HG03135 (cell line): ENCODE measurements around the gene CENPS.
"Not testable (repeated sequence)": the region's sequence is repeated elsewhere in the genome, so short reads cannot be mapped to it uniquely, and the experiment has no call there.

Experiments
- ATAC-seq: cut with Tn5 transposase; IDR thresholded peaks from one replicate; pipeline ENCODE4 v1.9.1; 2021; ENCODE audit warnings: mild to moderate bottlenecking, moderate library complexity; ENCODE audit not compliant: unreplicated experiment

Gene CENPS

GRCh38 chr1:10418741-10419140 lies 11.5 kb upstream of the CENPS start:
- ATAC-seq: not testable (repeated sequence)

- ATAC-seq: no peak
Observed at GRCh38 chr1:10419351-10419750, 10.9 kb upstream of the CENPS start.

DNA sequence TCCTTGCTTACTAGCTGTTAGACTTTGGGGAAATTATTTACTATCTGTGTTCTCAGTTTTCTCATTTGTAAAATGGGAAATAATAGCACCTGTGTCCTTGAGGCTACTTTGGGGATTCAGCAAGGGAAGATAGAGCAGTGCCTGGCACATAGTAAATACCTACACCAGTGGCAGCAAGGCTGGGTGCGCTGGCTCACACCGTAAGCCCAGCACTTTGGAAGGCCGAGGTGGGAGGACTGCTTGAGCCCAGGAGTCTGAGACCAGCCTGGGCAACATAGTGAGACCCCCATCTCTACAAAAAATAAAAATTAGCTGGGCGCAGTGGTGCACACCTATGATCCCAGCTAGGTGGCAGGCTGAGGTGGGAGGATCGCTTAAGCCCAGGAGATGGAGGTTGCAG lies 8.6 kb upstream of the CENPS start:
- no peak for ATAC-seq

DNA sequence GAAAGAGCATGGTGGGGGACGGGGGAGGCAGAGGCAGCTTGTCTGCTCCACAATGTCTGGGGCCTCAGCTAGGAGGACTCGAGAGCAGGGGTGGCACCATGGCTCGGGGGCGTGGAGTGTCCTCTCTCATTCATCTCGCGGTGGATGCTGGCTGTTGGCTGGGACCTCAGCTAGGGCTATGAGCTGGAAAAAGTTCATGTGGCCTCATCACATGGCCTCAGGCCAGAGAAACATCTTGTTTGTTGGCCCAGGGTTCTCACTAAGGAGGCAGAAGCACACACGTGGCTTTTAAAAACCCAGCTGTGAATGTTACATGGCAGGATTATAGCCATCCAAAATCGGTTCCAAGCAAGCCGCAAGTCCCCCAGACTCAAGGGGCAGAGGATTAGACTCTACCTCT lies 6.2 kb upstream of the CENPS start:
- ATAC-seq: no peak

- ATAC-seq: no peak
Observed at GRCh38 chr1:10424651-10425050, 5.6 kb upstream of the CENPS start.

DNA sequence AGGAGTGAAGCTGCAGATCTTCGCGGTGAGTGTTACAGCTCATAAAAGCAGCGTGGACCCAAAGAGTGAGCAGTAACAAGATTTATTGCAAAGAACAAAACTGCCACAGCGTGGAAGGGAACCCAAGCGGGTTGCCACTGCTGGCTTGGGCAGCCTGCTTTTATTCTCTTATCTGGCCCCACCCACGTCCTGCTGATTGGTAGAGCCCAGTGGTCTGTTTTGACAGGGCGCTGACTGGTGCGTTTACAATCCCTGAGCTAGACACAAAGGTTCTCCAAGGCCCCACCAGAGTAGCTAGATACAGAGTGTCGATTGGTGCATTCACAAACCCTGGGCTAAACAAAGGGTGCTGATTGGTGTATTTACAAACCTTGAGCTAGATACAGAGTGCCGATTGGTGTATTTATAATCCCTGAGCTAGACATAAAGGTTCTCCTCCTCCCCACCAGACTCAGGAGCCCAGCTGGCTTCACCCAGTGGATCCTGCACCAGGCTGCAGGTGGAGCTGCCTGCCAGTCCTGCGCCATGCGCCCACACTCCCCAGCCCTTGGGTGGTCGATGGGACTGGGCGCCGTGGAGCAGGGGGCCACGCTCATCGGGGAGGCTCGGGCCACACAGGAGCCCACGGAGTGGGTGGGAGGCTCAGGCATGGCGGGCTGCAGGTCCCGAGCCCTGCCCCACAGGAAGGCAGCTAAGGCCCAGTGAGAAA lies 4.3 kb upstream of the CENPS start:
- not testable (repeated sequence) for ATAC-seq

DNA sequence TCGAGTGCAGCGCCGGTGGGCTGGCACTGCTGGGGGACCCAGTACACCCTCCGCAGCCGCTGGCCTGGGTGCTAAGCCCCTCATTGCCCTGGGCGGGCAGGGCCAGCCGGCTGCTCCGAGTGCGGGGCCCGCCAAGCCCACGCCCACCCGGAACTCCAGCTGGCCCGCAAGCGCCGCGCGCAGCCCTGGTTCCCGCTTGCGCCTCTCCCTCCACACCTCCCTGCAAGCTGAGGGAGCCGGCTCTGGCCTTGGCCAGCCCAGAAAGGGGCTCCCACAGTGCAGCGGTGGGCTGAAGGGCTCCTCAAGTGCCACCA lies 3.7 kb upstream of the CENPS start:
- ATAC-seq: not testable (repeated sequence)

GRCh38 chr1:10428984-10429383 lies 1.2 kb upstream of the CENPS start:
- ATAC-seq: no peak

DNA sequence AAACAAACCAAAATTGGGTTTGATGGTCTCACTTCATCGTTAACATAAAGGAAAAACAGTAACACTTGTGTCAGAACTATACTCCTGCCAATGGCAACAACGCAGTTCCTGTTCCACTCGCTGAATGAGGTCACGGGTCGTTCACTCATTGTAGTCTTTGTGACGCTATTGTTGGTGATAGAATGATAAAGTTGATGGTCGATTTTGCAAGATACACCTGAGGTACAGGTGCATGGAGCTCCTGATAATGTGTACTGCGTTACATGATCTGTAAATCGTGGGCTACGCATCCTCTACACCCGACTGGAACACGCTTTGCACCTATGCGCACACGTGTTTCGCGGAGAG lies 391 bp upstream of the CENPS start:
- ATAC-seq: peak; percentile 14

- ATAC-seq: no peak
Observed at GRCh38 chr1:10431070-10431730, 967 bp downstream of the CENPS start.

DNA sequence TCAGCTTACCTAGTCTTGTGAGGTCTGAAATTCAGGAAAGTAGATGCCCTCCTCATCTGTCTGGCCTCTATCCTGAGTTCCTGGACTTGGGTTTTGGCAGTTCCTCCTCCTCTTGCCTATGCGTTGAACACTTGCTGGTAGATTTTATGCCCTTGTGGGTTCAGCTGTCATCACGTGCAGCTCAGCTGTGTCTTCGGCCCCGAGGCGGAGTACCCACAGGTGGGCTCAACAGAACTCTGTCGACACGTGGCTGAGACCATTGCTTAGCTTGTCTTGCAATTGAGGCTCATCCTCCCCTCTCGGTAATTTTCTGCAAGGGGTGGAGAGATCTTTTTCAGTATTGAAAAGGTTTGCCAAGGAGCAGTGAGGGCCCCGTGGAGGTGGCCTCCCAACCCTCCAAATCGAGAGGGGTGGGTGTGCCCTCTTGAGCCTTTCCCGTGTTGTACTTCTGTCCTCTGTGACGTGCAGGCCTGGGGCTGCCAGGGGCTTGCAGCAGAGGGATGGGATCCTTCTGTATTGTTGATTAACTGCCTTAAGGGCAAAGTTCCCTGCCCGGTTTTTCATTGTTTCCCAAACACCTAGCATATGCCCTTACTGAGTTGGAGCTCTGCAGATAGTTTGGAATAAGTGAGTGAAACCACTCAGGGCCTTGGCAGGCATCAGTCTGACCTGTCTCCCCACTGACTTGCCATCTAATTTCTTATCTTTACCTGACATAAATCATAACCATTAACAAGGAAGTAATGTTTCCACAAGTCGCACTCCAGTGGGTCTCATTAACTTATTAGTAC lies 2.9 kb downstream of the CENPS start:
- ATAC-seq: no peak

- no peak for ATAC-seq
Observed at GRCh38 chr1:10433790-10434189, 3.6 kb downstream of the CENPS start.

DNA sequence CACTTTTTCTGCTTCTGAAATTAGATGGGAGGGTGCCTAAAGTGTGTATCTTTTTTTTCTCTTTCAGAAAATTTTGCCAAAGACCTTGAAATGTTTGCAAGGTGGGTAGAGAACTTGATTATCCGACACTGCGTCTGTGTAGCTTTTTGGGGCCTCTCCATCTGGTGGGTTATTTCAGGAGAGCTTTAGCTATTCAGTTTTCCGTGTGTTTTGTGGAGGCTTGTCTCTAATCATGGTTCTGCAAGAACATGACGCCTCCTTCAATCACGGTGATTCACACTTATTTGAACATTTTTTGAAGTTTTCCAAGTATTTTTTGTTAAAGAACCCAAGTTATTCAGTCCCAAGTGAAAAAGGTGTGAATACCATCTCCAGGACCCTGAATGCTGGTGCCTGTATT lies 4.4 kb downstream of the CENPS start:
- no peak for ATAC-seq

DNA sequence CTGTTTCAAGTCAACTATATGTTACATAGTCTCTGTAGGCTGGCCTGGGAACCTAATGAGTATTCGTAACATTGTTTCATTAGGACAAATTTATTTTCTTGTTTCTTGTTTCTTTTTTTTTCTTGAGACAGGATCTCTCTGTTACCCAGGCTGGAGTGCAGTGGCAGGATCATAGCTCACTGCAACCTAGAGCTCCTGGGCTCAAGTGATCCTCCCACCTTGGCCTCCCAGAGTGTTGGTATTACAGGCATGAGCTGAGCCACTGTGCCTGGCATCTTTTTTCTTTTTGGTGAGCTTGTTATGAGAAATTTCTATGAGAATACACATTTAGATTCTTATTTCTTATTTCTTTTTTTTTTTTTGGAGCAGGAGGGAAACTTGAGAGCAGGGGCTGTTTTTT lies 6.8 kb downstream of the CENPS start:
- no peak for ATAC-seq

DNA sequence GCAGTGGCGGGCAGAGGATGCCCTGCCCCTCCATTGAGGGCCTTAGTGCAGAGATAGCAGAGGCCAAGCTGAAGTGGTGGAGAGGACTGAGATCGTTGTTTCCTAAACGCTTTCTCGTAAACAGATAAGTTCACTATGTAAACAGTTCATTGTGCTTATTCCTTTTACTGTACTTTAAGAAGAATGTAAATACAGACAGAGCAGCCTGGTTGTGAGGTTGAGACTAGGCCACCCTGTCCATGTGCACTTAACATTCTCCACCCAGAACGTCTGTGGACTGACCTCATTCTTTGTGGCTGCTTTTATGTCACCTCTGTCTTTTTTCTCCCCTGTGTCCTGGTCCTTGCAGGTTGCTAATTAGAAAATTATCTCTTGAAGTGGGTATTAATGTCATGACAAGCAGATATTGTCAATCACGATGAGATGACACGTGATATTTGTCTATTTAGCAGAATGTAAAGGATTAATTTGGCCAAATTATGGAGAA lies 8.5 kb downstream of the CENPS start:
- no peak for ATAC-seq

DNA sequence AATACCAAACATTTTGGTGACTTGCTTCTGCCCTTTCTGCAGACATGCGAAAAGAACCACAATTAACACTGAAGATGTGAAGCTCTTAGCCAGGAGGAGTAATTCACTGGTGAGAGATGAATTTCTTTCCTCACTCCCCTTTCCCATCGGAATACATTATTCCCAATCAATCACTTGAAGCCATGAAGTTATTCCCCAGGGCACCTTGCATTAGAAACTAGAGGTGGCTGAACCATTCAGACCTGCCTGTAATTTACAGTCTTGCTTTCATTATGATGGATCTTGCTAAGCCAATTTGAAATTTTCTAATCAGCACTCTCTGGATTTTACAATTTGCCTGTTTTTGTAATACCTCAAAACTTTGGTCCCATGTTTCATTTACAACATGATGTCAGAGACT lies 10.1 kb downstream of the CENPS start:
- no peak for ATAC-seq

DNA sequence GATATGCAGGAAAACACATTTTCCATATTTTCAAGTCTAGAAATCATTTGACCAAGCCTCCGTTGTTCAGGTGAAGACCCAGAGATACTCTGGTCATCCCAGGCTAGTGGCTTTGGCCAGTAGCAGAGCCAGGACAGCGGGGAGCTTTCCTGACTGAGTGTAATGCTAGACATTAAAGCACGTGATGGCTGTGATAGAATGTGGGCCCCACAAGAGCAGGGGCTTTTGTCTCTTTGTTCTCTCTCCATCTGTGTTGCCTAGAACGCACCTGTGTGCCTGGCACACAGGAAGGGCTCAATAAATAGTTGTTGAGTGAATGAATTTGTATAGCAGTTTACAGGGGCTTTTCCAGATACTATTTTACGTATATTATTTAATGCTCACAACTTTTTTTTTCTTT lies 10.6 kb downstream of the CENPS start:
- ATAC-seq: no peak

DNA sequence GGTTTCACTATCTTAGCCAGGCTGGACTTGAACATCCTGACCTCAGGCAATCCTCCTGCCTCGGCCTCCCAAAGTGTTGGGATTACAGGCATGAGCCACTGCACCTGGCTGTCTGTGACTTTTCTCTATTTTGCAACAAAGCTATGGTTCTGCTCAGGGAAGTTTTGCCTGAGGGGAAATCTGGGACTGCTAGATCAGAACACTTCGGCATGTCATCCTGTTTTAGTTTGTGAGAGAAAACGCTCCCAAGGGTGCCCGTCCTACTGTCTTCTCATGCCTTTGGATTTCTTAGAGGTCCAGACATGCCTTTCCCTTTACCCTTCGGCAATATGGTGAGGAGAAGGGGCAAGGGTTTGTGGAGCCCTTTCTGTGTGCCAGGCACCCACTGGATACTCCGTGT lies 14.0 kb downstream of the CENPS start:
- ATAC-seq: no peak

DNA sequence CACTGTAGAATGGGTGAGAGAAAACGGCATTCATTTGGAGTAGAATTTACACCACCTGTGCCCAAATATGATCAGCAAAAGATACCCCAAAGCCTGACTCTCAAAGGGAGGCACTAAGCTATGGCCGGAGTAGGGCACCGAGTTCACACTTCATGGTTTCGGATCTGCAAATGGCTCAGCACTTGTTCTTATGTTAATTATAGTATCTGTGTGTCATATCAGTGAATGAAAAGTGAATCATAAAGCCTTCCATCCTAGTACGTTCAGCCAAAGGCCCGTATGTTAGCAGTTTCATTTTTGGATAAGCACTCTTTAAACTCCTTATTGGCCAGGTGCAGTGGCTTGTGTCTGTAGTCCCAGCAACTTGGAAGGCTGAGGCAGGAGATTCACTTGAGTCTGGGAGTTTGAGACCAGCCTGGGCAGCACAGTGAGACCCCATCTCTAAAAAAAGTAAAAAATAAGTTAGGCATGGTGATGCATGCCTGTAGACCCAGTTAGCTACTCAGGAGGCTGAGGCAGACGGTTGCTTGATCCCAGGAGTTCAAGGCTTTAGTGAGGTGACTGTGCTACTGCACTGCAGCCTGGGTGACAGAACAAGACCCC lies 14.7 kb downstream of the CENPS start:
- ATAC-seq: no peak

DNA sequence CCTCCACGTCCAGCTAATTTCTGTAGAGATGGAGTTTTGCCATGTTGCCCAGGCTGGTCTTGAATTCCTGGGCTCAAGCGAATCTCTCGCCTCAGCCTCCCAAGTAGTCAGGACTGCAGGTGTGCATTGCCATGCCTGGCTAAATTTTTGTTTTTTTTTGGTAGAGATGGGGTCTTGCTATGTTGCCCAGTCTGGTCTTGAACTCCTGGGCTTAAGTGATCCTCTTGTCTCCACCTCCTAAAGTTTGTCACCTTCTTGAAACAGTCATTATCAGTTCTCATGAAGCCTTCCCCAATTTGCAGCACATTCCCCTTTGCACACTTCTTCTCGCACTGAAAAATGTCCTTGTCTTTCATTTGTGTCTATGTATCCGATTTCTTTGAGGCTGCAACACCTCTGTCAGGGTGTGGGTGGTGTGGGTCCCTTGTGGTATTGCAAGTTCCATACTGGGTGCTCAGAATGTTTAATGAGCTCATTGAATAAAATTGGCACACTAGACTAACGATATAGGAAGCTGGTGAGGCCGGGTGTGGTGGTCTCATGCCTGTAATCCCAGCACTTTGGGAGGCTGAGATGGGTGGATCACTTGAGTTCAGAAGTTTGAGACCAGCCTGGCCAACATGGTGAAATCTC lies 16.7 kb downstream of the CENPS start:
- no peak for ATAC-seq

GRCh38 chr1:10449751-10450150 lies 19.5 kb downstream of the CENPS start, which contains the start of gene CORT:
TSS of gene CORT (plus strand) at chr1:10450031. CDS start at chr1:10450224, 193 bp downstream.
- ATAC-seq: no peak
